ENCODE results near the gene PGAP6.

DNA sequence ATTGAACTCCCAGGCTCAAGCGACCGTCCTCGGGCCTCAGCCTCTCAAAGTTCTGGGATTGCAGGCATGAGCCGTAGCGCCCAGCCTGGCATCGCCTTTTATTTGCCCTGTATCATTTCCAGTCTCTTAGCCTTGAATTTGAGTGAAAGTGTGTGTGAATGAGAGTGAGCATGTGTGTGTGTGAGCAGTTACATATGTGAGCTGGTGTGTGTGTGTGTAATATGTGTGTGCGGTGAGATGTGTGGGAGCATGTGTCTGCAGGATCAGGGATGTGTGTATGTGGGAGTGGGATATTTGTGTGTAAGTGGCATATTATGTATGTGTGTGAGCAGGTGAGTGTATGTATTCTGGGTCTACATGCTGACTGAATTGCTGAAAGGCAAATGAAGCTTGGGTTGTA is 49.1 kb upstream of the PGAP6 start:
- TF ChIP-seq, protein P1, sequence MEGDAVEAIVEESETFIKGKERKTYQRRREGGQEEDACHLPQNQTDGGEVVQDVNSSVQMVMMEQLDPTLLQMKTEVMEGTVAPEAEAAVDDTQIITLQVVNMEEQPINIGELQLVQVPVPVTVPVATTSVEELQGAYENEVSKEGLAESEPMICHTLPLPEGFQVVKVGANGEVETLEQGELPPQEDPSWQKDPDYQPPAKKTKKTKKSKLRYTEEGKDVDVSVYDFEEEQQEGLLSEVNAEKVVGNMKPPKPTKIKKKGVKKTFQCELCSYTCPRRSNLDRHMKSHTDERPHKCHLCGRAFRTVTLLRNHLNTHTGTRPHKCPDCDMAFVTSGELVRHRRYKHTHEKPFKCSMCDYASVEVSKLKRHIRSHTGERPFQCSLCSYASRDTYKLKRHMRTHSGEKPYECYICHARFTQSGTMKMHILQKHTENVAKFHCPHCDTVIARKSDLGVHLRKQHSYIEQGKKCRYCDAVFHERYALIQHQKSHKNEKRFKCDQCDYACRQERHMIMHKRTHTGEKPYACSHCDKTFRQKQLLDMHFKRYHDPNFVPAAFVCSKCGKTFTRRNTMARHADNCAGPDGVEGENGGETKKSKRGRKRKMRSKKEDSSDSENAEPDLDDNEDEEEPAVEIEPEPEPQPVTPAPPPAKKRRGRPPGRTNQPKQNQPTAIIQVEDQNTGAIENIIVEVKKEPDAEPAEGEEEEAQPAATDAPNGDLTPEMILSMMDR (conservative IDR thresholded peaks at IDR 0.05 in 1 of 2, IDR thresholded peaks at IDR 0.05 in 1 of 2; ENCODE audit: extremely low read depth in 1 of 2, insufficient read depth in 1 of 2, low read depth in 1 of 2, low read length in 2 of 2) = no peak
- no peak for TF ChIP-seq EZH2 (IDR thresholded peaks at IDR 0.05; ENCODE audit: borderline replicate concordance, low read length)
